HG02623 (cell line): ENCODE measurements around the gene ACTL8.

Experiments used
- ATAC-seq: cut with Tn5 transposase; IDR thresholded peaks from one replicate; pipeline ENCODE4 v1.9.1; 2021; ENCODE audit warnings: moderate library complexity; ENCODE audit not compliant: unreplicated experiment

ACTL8 gene

GRCh38 chr1:17798799-17799382 is 43.8 kb downstream of the ACTL8 start:
- ATAC-seq, result no peak

GRCh38 chr1:17799642-17800041 is 44.5 kb downstream of the ACTL8 start:
- ATAC-seq, result no peak

GRCh38 chr1:17802164-17802563 is 47.0 kb downstream of the ACTL8 start:
- ATAC-seq, result no peak

- ATAC-seq, result no peak
Measured at GRCh38 chr1:17802945-17803344, 47.8 kb downstream of the ACTL8 start.

- ATAC-seq, result no peak
Measured at GRCh38 chr1:17805869-17806684, 50.9 kb downstream of the ACTL8 start.

GRCh38 chr1:17808816-17809215 is 53.7 kb downstream of the ACTL8 start:
- no peak for ATAC-seq

GRCh38 chr1:17810668-17811067 is 55.5 kb downstream of the ACTL8 start:
- ATAC-seq, result no peak

GRCh38 chr1:17816511-17816910 is 61.4 kb downstream of the ACTL8 start:
- no peak for ATAC-seq

GRCh38 chr1:17819129-17819802 is 64.1 kb downstream of the ACTL8 start:
- ATAC-seq, result no peak

- ATAC-seq, result no peak
Measured at GRCh38 chr1:17820198-17820597, 65.1 kb downstream of the ACTL8 start.

- ATAC-seq, result no peak
Measured at GRCh38 chr1:17822741-17823426, 67.8 kb downstream of the ACTL8 start.

- ATAC-seq, result no peak
Measured at GRCh38 chr1:17825273-17826164, 70.4 kb downstream of the ACTL8 start.

- ATAC-seq, result no peak
Measured at GRCh38 chr1:17826165-17826488, 71.0 kb downstream of the ACTL8 start.

GRCh38 chr1:17828991-17829390 is 73.9 kb downstream of the ACTL8 start:
- no peak for ATAC-seq

GRCh38 chr1:17829579-17829978 is 74.4 kb downstream of the ACTL8 start:
- no peak for ATAC-seq

- ATAC-seq, result no peak
Measured at GRCh38 chr1:17831597-17831996, 76.5 kb downstream of the ACTL8 start.

GRCh38 chr1:17833661-17834501 is 78.7 kb downstream of the ACTL8 start:
- ATAC-seq, result no peak

GRCh38 chr1:17834561-17835100 is 79.5 kb downstream of the ACTL8 start:
- ATAC-seq, result no peak

- no peak for ATAC-seq
Measured at GRCh38 chr1:17837233-17838030, 82.3 kb downstream of the ACTL8 start.
